Measurements from ENCODE around the gene PLPP6.

DNA sequence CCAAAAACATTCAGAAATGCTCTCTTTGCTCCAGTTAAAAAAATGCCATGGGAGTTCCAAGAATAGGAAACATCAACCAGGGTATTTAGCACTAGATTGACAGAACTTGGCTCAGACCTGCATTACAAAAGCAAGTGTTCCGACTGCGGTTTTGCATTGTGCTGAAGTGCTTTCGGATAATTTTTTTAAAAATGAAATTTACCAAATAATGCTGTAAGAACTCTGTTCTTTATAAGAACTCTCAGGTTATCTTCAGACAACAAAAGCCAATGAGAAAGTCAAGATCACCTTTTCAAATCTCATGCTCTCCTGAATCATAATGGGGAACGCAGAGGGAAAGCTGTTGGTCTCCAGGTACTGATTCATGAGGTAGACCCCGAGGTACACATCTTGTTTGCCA is 483 bp upstream of the PLPP6 start:
- TF ChIP-seq EZH2 (IDR thresholded peaks at IDR 0.05; ENCODE audit: borderline replicate concordance, insufficient read depth, low read depth, low read length, poor library complexity, severe bottlenecking): no peak
- TF ChIP-seq, protein P1, sequence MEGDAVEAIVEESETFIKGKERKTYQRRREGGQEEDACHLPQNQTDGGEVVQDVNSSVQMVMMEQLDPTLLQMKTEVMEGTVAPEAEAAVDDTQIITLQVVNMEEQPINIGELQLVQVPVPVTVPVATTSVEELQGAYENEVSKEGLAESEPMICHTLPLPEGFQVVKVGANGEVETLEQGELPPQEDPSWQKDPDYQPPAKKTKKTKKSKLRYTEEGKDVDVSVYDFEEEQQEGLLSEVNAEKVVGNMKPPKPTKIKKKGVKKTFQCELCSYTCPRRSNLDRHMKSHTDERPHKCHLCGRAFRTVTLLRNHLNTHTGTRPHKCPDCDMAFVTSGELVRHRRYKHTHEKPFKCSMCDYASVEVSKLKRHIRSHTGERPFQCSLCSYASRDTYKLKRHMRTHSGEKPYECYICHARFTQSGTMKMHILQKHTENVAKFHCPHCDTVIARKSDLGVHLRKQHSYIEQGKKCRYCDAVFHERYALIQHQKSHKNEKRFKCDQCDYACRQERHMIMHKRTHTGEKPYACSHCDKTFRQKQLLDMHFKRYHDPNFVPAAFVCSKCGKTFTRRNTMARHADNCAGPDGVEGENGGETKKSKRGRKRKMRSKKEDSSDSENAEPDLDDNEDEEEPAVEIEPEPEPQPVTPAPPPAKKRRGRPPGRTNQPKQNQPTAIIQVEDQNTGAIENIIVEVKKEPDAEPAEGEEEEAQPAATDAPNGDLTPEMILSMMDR (IDR thresholded peaks at IDR 0.05): no peak

Measured in B cell (primary cell).